Measurements from ENCODE around the gene KIAA1614.

Gene KIAA1614

GRCh38 chr1:180939711-180940103, 27.0 kb downstream of the KIAA1614 start:
- no peak overlapping the region for H3K4me3 ChIP-seq (replicated peaks; ENCODE audit: low read depth, low read length)
- DNase-seq (ENCODE audit: low read depth): no peak
- TF ChIP-seq, protein P1, sequence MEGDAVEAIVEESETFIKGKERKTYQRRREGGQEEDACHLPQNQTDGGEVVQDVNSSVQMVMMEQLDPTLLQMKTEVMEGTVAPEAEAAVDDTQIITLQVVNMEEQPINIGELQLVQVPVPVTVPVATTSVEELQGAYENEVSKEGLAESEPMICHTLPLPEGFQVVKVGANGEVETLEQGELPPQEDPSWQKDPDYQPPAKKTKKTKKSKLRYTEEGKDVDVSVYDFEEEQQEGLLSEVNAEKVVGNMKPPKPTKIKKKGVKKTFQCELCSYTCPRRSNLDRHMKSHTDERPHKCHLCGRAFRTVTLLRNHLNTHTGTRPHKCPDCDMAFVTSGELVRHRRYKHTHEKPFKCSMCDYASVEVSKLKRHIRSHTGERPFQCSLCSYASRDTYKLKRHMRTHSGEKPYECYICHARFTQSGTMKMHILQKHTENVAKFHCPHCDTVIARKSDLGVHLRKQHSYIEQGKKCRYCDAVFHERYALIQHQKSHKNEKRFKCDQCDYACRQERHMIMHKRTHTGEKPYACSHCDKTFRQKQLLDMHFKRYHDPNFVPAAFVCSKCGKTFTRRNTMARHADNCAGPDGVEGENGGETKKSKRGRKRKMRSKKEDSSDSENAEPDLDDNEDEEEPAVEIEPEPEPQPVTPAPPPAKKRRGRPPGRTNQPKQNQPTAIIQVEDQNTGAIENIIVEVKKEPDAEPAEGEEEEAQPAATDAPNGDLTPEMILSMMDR (IDR thresholded peaks at IDR 0.05; ENCODE audit: low read length, missing control alignments): no peak

GRCh38 chr1:180940445-180940844, 27.7 kb downstream of the KIAA1614 start:
- H3K4me3 ChIP-seq (replicated peaks; ENCODE audit: low read depth, low read length): no peak overlapping the region
- TF ChIP-seq, protein P1 (IDR thresholded peaks at IDR 0.05; ENCODE audit: low read length, missing control alignments): no peak
- DNase-seq (ENCODE audit: low read depth): no peak

DNA sequence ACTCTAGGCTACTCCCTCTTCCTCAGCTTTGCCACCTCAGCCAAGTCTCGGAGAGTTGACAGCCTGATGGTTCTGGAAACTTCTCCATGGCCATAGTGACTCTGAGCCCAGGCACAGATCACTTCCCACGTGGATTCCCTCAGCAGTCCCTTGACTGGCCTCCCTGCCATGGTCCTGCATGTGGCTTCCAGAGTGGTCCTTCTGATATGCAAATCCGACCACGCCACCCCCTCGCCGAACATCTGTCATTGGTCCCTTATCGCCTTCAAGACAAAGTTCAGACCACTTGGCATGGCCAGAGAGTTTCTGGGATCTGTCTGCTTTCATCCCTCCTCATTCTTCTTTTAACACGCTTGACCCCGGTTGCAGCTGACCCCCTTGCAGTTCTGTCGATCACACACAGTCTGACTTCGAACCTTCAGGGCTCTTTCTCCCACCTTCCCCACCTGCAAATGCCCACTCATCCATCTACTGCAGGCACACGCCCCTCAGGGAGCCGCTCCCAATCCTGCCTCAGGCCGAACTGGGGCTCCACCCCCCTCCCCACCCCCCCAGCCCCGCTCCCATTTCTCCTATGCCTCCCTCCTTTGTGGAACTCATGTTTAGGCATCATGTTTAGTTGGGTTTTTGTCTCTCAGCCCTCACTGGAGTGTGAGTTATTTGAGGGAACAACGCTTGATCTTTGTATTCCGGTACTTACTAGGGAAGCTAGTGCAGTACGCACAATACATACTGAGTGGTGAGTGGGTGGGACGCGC, 29.0 kb downstream of the KIAA1614 start:
- TF ChIP-seq, protein P1 (IDR thresholded peaks at IDR 0.05; ENCODE audit: low read length, missing control alignments): no peak
- no peak for DNase-seq (ENCODE audit: low read depth)
- no peak overlapping the region for H3K4me3 ChIP-seq (replicated peaks; ENCODE audit: low read depth, low read length)

- TF ChIP-seq, protein P1 (IDR thresholded peaks at IDR 0.05; ENCODE audit: low read length, missing control alignments): no peak
- H3K4me3 ChIP-seq (replicated peaks; ENCODE audit: low read depth, low read length): no peak overlapping the region
- no peak for DNase-seq (ENCODE audit: low read depth)
Observed at GRCh38 chr1:180945151-180945550, 32.5 kb downstream of the KIAA1614 start.

DNA sequence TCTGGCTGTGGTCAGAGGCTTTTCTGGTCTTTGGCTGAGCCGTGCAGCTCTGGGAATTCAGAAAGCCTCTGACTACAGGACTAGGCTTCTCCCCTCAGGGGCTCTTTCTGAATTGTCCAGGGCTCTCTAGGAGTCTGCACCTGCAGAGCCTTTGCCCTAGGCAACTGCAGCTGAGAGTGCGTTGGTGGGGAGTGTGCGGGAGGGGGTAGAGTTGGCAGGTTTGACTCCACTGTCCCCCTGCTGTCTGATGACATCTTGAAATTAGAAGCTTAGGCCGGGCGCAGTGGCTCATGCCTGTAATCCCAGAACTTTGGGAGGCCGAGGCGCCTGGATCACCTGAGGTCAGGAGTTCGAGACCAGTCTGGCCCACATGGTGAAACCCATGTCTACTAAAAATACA, 32.9 kb downstream of the KIAA1614 start:
- DNase-seq (ENCODE audit: low read depth): no peak
- TF ChIP-seq, protein P1 (IDR thresholded peaks at IDR 0.05; ENCODE audit: low read length, missing control alignments): no peak
- no peak overlapping the region for H3K4me3 ChIP-seq (replicated peaks; ENCODE audit: low read depth, low read length)

- no peak for DNase-seq (ENCODE audit: low read depth)
- TF ChIP-seq, protein P1 (IDR thresholded peaks at IDR 0.05; ENCODE audit: low read length, missing control alignments): no peak
- no peak overlapping the region for H3K4me3 ChIP-seq (replicated peaks; ENCODE audit: low read depth, low read length)
Observed at GRCh38 chr1:180946056-180946455, 33.4 kb downstream of the KIAA1614 start.

Data from fibroblast of pulmonary artery (primary cell).